Liver (tissue), 3 donors: ENCODE results near the gene SLC12A6.

Source experiments
- CTCF ChIP-seq: fragments of 150-350 bp; IDR thresholded peaks from 2 replicates; pipeline ENCODE4 v1.5.1; 2017; ENCODE audit warnings: improper control_type of control experiment, low read depth, low read length; ENCODE audit not compliant: missing input control
- JUND ChIP-seq, 2 donors: IDR thresholded peaks; 2 replicates each; pipeline ENCODE4 v1.6.1; 2016; ENCODE audit warnings: antibody characterized with exemption in 2 of 2
- TAF1 ChIP-seq: conservative IDR thresholded peaks from 2 replicates; pipeline ENCODE4 v1.6.1; 2016; ENCODE audit warnings: antibody characterized with exemption, mild to moderate bottlenecking
- donor health status: healthy.
- donor health status: healthy.

- TF ChIP-seq CTCF (no peak), JUND (IDR thresholded peaks at IDR 0.05) (no peak), TAF1 (no peak)
These were observed 26.5 kb upstream of the SLC12A6 start for GRCh38 chr15:34364041-34364440.
